D721Med (cell line): Measurements from ENCODE around the gene EIF4E3.
A peak's percentile ranks its signal among the peaks of the same experiment; 100 is the strongest.

Experiments
- DNase-seq: peaks from one replicate; pipeline ENCODE4 v3.0.0; 2011; ENCODE audit warnings: low spot score; ENCODE audit not compliant: insufficient read length
- FAIRE-seq: peaks from 2 replicates; lab custom pipeline; 2011; peaks lifted over from hg19 to GRCh38; lab: Jason Lieb, UNC
- TF ChIP-seq, protein P1 (sequence below): IDR thresholded peaks from 2 replicates; pipeline ENCODE4 v1.5.1; 2012; ENCODE audit warnings: mild to moderate bottlenecking, control low read depth; ENCODE audit not compliant: insufficient read depth; ENCODE audit errors: missing control alignments

EIF4E3 gene

DNA sequence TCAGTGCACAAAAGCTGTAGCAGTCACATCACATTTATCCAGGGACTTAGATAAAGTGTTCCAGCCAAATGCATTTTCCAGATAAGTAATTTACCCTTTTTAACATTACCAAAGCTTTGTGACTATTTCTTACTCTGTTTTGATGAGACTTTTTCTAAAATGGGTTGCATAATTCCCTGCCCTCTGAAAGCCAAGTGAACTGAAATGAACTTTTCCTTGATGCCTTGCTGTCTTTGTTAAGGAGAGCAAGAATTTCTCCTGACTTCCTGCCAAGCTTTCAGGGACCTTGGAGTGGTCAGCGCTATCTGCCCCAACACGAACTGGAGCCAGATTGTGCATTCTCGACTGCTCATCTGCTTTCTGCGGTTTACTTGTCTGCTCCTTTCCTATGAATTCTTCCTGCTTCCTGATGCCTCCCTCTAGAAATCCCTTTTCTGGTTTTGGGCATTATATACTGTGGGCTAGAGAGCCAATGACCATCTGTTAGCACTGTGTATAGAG lies 34.8 kb downstream of the EIF4E3 start:
- FAIRE-seq: no peak
- TF ChIP-seq, protein P1, sequence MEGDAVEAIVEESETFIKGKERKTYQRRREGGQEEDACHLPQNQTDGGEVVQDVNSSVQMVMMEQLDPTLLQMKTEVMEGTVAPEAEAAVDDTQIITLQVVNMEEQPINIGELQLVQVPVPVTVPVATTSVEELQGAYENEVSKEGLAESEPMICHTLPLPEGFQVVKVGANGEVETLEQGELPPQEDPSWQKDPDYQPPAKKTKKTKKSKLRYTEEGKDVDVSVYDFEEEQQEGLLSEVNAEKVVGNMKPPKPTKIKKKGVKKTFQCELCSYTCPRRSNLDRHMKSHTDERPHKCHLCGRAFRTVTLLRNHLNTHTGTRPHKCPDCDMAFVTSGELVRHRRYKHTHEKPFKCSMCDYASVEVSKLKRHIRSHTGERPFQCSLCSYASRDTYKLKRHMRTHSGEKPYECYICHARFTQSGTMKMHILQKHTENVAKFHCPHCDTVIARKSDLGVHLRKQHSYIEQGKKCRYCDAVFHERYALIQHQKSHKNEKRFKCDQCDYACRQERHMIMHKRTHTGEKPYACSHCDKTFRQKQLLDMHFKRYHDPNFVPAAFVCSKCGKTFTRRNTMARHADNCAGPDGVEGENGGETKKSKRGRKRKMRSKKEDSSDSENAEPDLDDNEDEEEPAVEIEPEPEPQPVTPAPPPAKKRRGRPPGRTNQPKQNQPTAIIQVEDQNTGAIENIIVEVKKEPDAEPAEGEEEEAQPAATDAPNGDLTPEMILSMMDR: no peak
- DNase-seq: no peak

DNA sequence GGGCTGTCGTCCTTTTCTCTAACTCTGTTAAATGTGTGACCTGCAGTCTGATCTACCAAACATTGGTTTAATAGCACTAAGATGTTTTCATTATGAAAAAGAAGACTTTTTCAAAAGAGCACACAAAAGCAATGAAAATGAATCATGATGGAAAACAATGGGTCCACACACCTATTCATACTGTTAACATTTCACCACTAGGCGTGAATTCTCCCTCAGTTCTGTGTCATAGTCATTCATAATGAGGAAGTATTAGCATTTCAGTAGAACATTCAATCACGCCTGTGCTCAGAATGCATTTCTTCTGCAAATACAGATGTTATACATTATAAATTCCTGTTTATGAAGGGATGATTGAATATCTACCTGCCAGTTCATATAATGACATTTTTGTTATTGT lies 35.9 kb downstream of the EIF4E3 start:
- DNase-seq (no peak), FAIRE-seq (no peak)
- TF ChIP-seq, protein P1: no peak

DNA sequence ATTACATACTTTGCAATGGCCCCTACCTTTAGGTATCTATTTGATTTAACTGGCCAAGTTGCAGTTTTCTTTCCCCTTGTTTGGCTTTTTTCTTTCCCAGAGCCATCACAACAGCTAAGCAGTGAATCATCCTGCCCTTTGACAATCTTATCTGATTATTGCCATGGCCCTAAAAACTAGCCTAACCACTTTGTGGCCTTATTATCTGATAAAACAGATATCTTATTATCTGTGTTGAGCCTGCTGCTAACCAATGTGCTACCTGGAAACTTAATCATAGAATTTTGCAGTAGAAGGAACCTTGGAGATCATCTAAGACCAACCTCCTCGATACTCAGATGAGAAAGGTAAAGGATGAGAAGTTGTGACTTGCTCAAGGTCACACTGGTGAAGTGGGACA lies 37.1 kb downstream of the EIF4E3 start:
- TF ChIP-seq, protein P1: no peak
- DNase-seq: no peak
- no peak for FAIRE-seq

DNA sequence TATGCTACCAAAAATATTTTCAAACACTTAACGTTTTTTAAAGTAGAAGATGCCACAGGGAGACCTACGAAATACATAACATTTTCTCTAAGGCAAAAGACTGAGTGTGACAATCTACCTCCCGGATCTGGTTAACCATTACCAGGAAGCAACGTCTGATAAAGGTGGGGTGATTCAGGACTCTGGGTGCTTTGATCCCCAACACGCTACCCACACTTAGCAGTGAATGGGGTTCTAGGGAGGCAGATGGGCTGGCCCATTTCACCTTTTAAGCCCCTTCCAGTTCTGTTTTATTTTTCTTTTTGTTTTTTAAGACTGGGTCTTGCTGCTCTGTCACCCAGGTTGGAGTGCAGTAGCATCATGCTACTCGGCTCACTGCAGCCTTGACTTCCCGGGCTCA lies 39.5 kb downstream of the EIF4E3 start:
- no peak for FAIRE-seq
- TF ChIP-seq, protein P1: no peak
- no peak for DNase-seq

DNA sequence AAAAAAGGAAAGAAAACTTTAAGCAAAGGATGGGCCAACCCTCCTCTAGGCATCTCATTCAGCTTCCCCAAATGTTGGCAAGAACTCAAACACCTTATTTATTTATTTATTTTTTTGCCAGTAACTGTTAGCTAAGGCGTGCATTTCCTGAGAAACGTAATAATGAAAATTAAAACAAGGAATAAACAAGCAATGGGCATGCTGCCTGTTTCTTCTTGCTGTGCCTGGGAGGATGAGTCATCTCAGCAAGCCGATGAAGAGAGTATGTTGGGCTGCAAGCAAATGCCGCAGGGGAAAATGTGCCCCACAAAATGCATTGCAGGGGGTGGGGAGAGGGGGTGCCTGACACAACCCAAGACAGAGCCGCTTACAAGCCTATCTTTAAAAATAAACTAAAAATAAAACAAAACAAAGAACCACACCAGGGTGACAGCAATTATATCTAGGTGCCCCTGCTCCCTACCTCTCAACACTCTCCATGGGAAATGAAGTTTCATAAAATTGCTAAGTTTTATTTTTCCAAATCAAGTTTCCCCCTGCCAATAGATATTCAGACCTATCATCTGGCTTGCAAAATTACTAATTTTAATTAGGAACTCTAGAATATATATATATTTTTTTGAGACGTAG lies 40.3 kb downstream of the EIF4E3 start:
- TF ChIP-seq, protein P1: no peak
- FAIRE-seq: no peak
- no peak for DNase-seq

- TF ChIP-seq, protein P1: no peak
- no peak for DNase-seq
- FAIRE-seq: no peak
Observed at GRCh38 chr3:71684046-71684756, 41.0 kb downstream of the EIF4E3 start.

DNA sequence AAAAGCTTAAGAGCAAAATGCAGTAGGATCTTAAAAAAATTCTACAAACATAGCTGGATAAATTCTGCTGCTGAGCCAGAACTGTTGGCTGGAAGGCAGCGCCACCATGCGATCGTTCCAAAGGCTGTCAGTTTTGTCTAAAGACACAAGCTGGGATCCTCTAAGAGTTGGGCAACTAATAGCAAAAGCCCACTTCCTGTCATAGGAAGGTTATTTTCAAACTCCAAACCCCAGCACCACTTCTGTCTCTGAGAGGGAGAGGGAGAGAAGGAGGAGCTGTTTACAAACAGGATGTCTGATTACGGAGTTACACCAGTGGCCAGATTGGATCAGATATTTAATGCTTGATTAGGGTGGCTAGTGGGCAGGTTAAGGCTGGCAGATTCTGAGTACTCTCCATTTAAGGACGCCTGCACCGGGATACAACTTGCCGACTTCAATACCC lies 44.0 kb downstream of the EIF4E3 start:
- FAIRE-seq (peak; percentile 77), DNase-seq (no peak)
- TF ChIP-seq, protein P1: peak; percentile 82
